HepG2 (cell line): ENCODE results near the gene MCRIP2. TPM values are rescaled to one million over a fixed set of nuclear protein-coding genes. Genes with fewer than 3 reads are reported as not detected.

ENCODE experiments used
- ATAC-seq: fragments of 200-7000 bp; cut with Tn5 transposase; 3 replicates; pipeline ENCODE4 v1.9.1; 2020; ENCODE audit warnings: mild to moderate bottlenecking, moderate library complexity
- BruUV-seq: library from RNA; stranded (reverse); fragments of 400-500 nt; replicated peaks from 2 replicates; lab custom pipeline; 2021; lab: Mats Ljungman, UMichigan
- CTCF ChIA-PET: fragments of 300-600 bp; formaldehyde crosslinking; extraction: SDS; loops from one replicate; lab custom pipeline; 2021; ENCODE audit warnings: low total read pairs, inconsistent platforms, low intra/inter-chr PET ratio; lab: Yijun Ruan, JAX
- POLR2A ChIA-PET: fragments of 350-600 bp; sonication (Branson Sonifier 250); formaldehyde crosslinking; loops from one replicate; lab custom pipeline; 2020; ENCODE audit warnings: antibody characterized with exemption, inconsistent platforms; lab: Yijun Ruan, JAX
- DNase-seq: peaks from one replicate; pipeline ENCODE4 v3.0.0-alpha.2; 2015; ENCODE audit warnings: low spot score
- FAIRE-seq: peaks from 3 replicates; lab custom pipeline; 2011; peaks lifted over from hg19 to GRCh38; lab: Jason Lieb, UNC
- H2AFZ ChIP-seq: one replicate; pipeline ENCODE4 v1.6.1; 2011; ENCODE audit warnings: low read length, inconsistent platforms
- H3K27ac ChIP-seq: fragments of 300-600 bp; 3 replicates; pipeline ENCODE4 v1.8.0; 2011; ENCODE audit warnings: mixed run types, mild to moderate bottlenecking, mixed read lengths, low read length, inconsistent platforms; ENCODE audit not compliant: insufficient read depth; ENCODE audit errors: extremely low read length
- H3K27me3 ChIP-seq, 2 experiments: fragments of 200-600 bp in 1 of 2; 2 replicates in 1 of 2; 3 replicates in 1 of 2; pipeline versions ENCODE4 v1.6.0 to v1.8.0; 2011; ENCODE audit warnings: low read length in 2 of 2, mild to moderate bottlenecking in 2 of 2, moderate library complexity in 2 of 2, inconsistent platforms in 1 of 2; ENCODE audit not compliant: insufficient read depth in 2 of 2, control insufficient read depth in 1 of 2
- H3K36me3 ChIP-seq, 2 experiments: fragments of 200-600 bp in 1 of 2; replicated peaks in 1 of 2; 2 replicates in 1 of 2; 3 replicates in 1 of 2; pipeline versions ENCODE4 v1.5.1 to v1.8.0; 2011; ENCODE audit warnings: low read length in 2 of 2, inconsistent platforms in 1 of 2; ENCODE audit not compliant: insufficient read depth in 2 of 2, control insufficient read depth in 1 of 2
- H3K4me1 ChIP-seq: 2 replicates; pipeline ENCODE4 v1.5.1; 2012; ENCODE audit warnings: low read length, inconsistent platforms; ENCODE audit not compliant: insufficient read depth
- H3K4me2 ChIP-seq: 2 replicates; pipeline ENCODE4 v1.6.0; 2011; ENCODE audit warnings: low read depth, low read length, inconsistent platforms
- H3K4me3 ChIP-seq, 3 experiments: fragments of 200-600 bp in 1 of 3; sonication (generic), shearing (Covaris generic) in 1 of 3; replicated peaks in 1 of 3; 2 replicates each; pipeline ENCODE4 v1.5.1; 2011 to 2016; ENCODE audit warnings: low read length in 3 of 3, inconsistent platforms in 2 of 3, low read depth in 2 of 3, mild to moderate bottlenecking in 2 of 3, control low read depth in 1 of 3, mixed read lengths in 1 of 3; ENCODE audit not compliant: insufficient read depth in 1 of 3
- H3K79me2 ChIP-seq: one replicate; pipeline ENCODE4 v1.6.1; 2011; ENCODE audit warnings: low read length, inconsistent platforms; ENCODE audit not compliant: insufficient read depth
- H3K9ac ChIP-seq: 2 replicates; pipeline ENCODE4 v1.6.0; 2011; ENCODE audit warnings: mild to moderate bottlenecking, low read depth, low read length, inconsistent platforms; ENCODE audit not compliant: insufficient read depth
- H3K9me3 ChIP-seq: 2 replicates; pipeline ENCODE4 v1.5.1; 2012; ENCODE audit warnings: mild to moderate bottlenecking, low read length
- H4K20me1 ChIP-seq: 2 replicates; pipeline ENCODE4 v1.6.0; 2011; ENCODE audit warnings: inconsistent platforms, mild to moderate bottlenecking, low read length, moderate library complexity; ENCODE audit not compliant: insufficient read depth
- AGO2 ChIP-seq: fragments of 200-400 bp; formaldehyde crosslinking; optimal IDR thresholded peaks from 2 replicates; pipeline ENCODE3; 2017; ENCODE audit warnings: mild to moderate bottlenecking, low read depth, low read length, moderate library complexity
- CBFB ChIP-seq: sonication (generic); formaldehyde crosslinking; IDR thresholded peaks from 2 replicates; pipeline ENCODE4 v1.4.0; 2020; ENCODE audit warnings: missing genetic modification reagents
- MATR3 ChIP-seq: sonication (generic); formaldehyde crosslinking; IDR thresholded peaks from 2 replicates; pipeline ENCODE4 v1.4.0; 2020; ENCODE audit warnings: missing genetic modification reagents
- POLR2A ChIP-seq, 2 experiments: IDR thresholded peaks; 2 replicates each; pipeline ENCODE4 v1.6.1; 2011; ENCODE audit warnings: low read depth in 2 of 2, low read length in 2 of 2, mild to moderate bottlenecking in 1 of 2, moderate library complexity in 1 of 2; ENCODE audit not compliant: insufficient read depth in 1 of 2
- RBFOX2 ChIP-seq: fragments of 200-400 bp; formaldehyde crosslinking; IDR thresholded peaks from 2 replicates; pipeline ENCODE4 v1.6.1; 2017; ENCODE audit warnings: low read depth, mild to moderate bottlenecking, low read length
- REXO4 ChIP-seq: sonication (generic); formaldehyde crosslinking; IDR thresholded peaks from 2 replicates; pipeline ENCODE4 v1.8.0; 2022; ENCODE audit warnings: missing genetic modification reagents, mild to moderate bottlenecking, borderline replicate concordance
- SSRP1 ChIP-seq: IDR thresholded peaks from 2 replicates; pipeline ENCODE4 v1.6.1; 2016; ENCODE audit warnings: control low read depth
- XRCC5 ChIP-seq: fragments of 200-400 bp; formaldehyde crosslinking; optimal IDR thresholded peaks from 2 replicates; pipeline ENCODE3; 2017; ENCODE audit warnings: mild to moderate bottlenecking, low read length
- ZFP37 ChIP-seq: sonication (generic); formaldehyde crosslinking; IDR thresholded peaks from 2 replicates; pipeline ENCODE4 v1.4.0; 2020; ENCODE audit warnings: missing genetic modification reagents, borderline replicate concordance
- ZNF34 ChIP-seq: sonication (generic); formaldehyde crosslinking; IDR thresholded peaks from 2 replicates; pipeline ENCODE4 v1.4.0; 2020; ENCODE audit warnings: mild to moderate bottlenecking, missing genetic modification reagents, borderline replicate concordance
- ZNF350 ChIP-seq: sonication (generic); formaldehyde crosslinking; IDR thresholded peaks from 2 replicates; pipeline ENCODE4 v1.4.0; 2020; ENCODE audit warnings: mild to moderate bottlenecking, low read depth, missing genetic modification reagents, borderline replicate concordance
- WGBS: methylation state at CpG from one replicate; pipeline ENCODE4 v1.1.6; 2017; ENCODE audit warnings: low lambda C conversion rate; 5-methylcytosine and 5-hydroxymethylcytosine counted together
- in situ Hi-C: cut with HindIII; loops from 2 replicates; pipeline ENCODE4 v1.10.0; 2017; ENCODE audit warnings: low pct_unique_long_range_greater_than_20kb; ENCODE audit not compliant: extremely low pct_ligation_motif_present
- intact Hi-C: fragments of 100-400 bp; cut with micrococcal nuclease; formaldehyde crosslinking; loops from one replicate; pipeline ENCODE4 v1.10.0; 2022; ENCODE audit not compliant: unreplicated experiment
- polyA plus RNA-seq, 8 experiments: library from polyadenylated mRNA; depleted of rRNA in 3 of 8; stranded (reverse) in 7 of 8; unstranded in 1 of 8; fragments of >200 nt; fragmentation: Illumina TruSeq in 4 of 8; extraction: Trizol in 4 of 8; gene quantifications; 2 replicates each; pipeline versions ENCODE4 v1.2.1 to v1.2.3, GENCODE V29; 2011 to 2016; ENCODE audit warnings: low read depth in 4 of 8, missing spikeins in 1 of 8, mixed read lengths in 1 of 8; ENCODE audit not compliant: insufficient read depth in 1 of 8
- total RNA-seq, 5 experiments: library from RNA; depleted of rRNA; stranded (reverse); fragments of >200 nt; fragmentation: Illumina TruSeq; extraction: Trizol; gene quantifications; 2 replicates each; pipeline ENCODE4 v1.2.3, GENCODE V29; 2016; ENCODE audit warnings: low read depth in 1 of 5
- TF ChIP-seq, protein P1 (sequence below): sonication (generic); formaldehyde crosslinking; IDR thresholded peaks from 2 replicates; pipeline ENCODE4 v1.9.0; 2021; ENCODE audit warnings: missing genetic modification reagents, borderline replicate concordance
- TF ChIP-seq, protein P2 (sequence below): sonication (generic); formaldehyde crosslinking; IDR thresholded peaks from 2 replicates; pipeline ENCODE4 v1.4.0; 2020; ENCODE audit warnings: mild to moderate bottlenecking, missing genetic modification reagents

The MCRIP2 gene
- total and polyA plus RNA-seq, 2 of the 13 experiments (the other 11 are each of a cell fraction or from before 2014, with no cell fraction given), result 39.6 to 76.7 TPM

DNA sequence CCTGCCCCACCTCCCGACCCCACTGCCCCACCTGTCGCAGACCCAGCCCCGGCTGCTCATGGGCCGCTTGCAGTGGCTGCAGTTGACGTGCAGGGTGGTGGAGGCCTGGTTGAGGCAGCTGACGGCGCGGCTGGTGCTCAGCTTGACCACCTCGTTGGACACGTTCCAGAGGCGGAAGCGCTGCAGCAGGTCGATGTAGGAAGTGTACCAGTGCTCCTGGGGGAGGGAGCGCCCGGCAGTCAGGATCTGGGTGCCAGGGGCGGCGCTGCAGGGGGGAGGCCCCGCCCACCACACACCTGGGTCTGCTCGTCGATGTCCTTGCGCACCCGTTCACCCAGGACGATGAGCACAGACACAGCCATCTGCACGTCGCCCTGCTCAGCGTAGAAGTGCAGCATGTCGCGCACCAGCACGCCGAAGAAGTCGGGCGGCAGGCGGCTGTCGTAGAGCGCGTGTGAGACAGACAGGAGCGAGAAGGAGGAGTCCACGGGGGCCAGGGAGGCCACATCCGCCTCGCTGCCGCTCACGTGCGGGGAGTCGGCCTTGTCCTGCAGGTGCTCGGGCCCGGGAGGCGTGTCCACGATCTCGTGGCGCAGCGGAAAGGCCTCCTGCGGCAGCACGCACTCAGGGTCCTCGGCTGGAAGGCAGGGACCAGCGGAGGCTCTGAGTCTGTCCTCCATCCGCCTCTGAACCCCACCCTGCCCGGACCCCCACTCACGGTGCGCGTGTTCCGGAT, 43.5 kb downstream of the MCRIP2 start:
- Histone ChIP-seq H3K9me3 (no peaks in the 10 kb centered on the region), H3K9ac (no peak overlapping the region), H2AFZ (no peak overlapping the region), H3K79me2 (peaks cover 18% of the 10 kb centered on the region), H3K4me3 (no peak overlapping the region), H3K4me1 (peaks cover 26% of the 10 kb centered on the region), H3K4me2 (no peak overlapping the region), H3K36me3 (peaks cover 11 to 20% of the 10 kb centered on the region in 2 experiments; a peak in 4 of 5 replicates), H3K27ac (no peak overlapping the region), H3K27me3 (no peaks in the 10 kb centered on the region; a peak in 1 of 5 replicates), H4K20me1 (0 out of 2 replicates have a peak, but pooled peaks cover 3% of the 10 kb centered on the region)
- ATAC-seq (no peak), FAIRE-seq (no peak), DNase-seq (no peak)
- no TSS peak for BruUV-seq
- in situ Hi-C loops (no loop called here), intact Hi-C loops (no loop called here)
- ChIA-PET CTCF (interaction anchor here (1.1 to 1.5 kb wide), 2 partner anchors 17 to 74 kb away, joined by 3 to 4 read pairs; partner anchors contain the start of gene RHOT2), POLR2A (no interaction called here)
- WGBS, result 97% methylated on average over 45 of the region's 61 CpGs
- 0 out of 2 replicates have a peak, but pooled peaks have one; percentile 57 for TF ChIP-seq SSRP1 (CRISPR knock-in tag)
- TF ChIP-seq POLR2A (IDR thresholded peaks at IDR 0.05; ENCODE audit: insufficient read depth in 1 of 2, low read depth in 2 of 2, low read length in 2 of 2), result peak in 1 of 2 experiments; percentile 36; a peak in 2 of 4 replicates
- peak; percentile 60 for TF ChIP-seq AGO2
- peak; percentile 62 for TF ChIP-seq RBFOX2
- no peak for TF ChIP-seq ZNF350 (CRISPR knock-in tag)

DNA sequence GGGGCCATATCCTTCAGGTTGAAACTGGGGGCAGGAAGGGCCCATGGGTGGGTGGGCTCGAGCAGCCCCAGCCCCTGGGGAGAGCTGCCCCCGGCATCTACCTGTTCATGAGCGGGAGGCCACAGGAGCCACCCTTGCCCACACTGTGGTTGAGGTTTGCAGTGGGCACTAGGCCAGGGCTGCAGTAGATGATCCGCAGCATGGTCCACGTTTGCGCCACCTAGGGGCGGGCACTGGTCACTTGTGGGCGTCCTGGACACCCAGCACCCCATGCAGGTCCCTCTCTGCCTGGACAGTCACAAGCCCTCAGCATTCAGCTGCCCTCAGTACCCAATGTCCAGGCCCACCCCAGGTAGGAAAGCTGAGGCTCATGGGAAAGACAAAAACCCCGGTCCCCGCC, 44.3 kb downstream of the MCRIP2 start:
- ChIA-PET POLR2A (interaction anchor here (1.2 kb wide), 1 partner anchor 34 kb away, joined by 3 read pairs; the partner anchor contains the start of gene ANTKMT), CTCF (interaction anchor here (1.1 to 1.5 kb wide), 2 partner anchors 18 to 75 kb away, joined by 3 to 4 read pairs; partner anchors contain the start of gene RHOT2)
- Histone ChIP-seq H2AFZ (no peak overlapping the region), H3K9ac (no peak overlapping the region), H3K36me3 (peaks cover 11 to 20% of the 10 kb centered on the region in 2 experiments; a peak in 4 of 5 replicates), H3K27me3 (no peaks in the 10 kb centered on the region; a peak in 1 of 5 replicates), H3K4me2 (no peak overlapping the region), H3K9me3 (no peaks in the 10 kb centered on the region), H3K4me3 (no peak overlapping the region), H4K20me1 (0 out of 2 replicates have a peak, but pooled peaks cover 3% of the 10 kb centered on the region), H3K79me2 (peaks cover 15% of the 10 kb centered on the region), H3K4me1 (peaks cover 31% of the 10 kb centered on the region), H3K27ac (no peak overlapping the region)
- ATAC-seq, result peak; percentile 63
- peak; percentile 41 for DNase-seq
- no TSS peak for BruUV-seq
- in situ Hi-C loops, result no loop called here
- WGBS, result 71% methylated on average over 8 of the region's 10 CpGs
- no peak for FAIRE-seq
- intact Hi-C loops, result no loop called here
- TF ChIP-seq XRCC5 (peak; percentile 63), REXO4 (CRISPR knock-in tag) (no peak), ZNF34 (CRISPR knock-in tag) (no peak), MATR3 (CRISPR knock-in tag) (no peak), ZFP37 (no peak), CBFB (CRISPR knock-in tag) (no peak)
- TF ChIP-seq, protein P1, sequence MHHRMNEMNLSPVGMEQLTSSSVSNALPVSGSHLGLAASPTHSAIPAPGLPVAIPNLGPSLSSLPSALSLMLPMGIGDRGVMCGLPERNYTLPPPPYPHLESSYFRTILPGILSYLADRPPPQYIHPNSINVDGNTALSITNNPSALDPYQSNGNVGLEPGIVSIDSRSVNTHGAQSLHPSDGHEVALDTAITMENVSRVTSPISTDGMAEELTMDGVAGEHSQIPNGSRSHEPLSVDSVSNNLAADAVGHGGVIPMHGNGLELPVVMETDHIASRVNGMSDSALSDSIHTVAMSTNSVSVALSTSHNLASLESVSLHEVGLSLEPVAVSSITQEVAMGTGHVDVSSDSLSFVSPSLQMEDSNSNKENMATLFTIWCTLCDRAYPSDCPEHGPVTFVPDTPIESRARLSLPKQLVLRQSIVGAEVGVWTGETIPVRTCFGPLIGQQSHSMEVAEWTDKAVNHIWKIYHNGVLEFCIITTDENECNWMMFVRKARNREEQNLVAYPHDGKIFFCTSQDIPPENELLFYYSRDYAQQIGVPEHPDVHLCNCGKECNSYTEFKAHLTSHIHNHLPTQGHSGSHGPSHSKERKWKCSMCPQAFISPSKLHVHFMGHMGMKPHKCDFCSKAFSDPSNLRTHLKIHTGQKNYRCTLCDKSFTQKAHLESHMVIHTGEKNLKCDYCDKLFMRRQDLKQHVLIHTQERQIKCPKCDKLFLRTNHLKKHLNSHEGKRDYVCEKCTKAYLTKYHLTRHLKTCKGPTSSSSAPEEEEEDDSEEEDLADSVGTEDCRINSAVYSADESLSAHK (CRISPR knock-in tag), result no peak
- TF ChIP-seq, protein P2, sequence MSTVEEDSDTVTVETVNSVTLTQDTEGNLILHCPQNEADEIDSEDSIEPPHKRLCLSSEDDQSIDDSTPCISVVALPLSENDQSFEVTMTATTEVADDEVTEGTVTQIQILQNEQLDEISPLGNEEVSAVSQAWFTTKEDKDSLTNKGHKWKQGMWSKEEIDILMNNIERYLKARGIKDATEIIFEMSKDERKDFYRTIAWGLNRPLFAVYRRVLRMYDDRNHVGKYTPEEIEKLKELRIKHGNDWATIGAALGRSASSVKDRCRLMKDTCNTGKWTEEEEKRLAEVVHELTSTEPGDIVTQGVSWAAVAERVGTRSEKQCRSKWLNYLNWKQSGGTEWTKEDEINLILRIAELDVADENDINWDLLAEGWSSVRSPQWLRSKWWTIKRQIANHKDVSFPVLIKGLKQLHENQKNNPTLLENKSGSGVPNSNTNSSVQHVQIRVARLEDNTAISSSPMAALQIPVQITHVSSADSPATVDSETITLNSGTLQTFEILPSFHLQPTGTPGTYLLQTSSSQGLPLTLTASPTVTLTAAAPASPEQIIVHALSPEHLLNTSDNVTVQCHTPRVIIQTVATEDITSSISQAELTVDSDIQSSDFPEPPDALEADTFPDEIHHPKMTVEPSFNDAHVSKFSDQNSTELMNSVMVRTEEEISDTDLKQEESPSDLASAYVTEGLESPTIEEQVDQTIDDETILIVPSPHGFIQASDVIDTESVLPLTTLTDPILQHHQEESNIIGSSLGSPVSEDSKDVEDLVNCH (CRISPR knock-in tag), result no peak
